Hepatocyte (in vitro differentiated cells): ENCODE data around the gene EBPL.

Experiments
- CTCF ChIP-seq: fragments of 200-600 bp; sonication (generic); IDR thresholded peaks from 2 replicates; pipeline ENCODE4 v1.5.1; 2016; ENCODE audit warnings: antibody characterized with exemption, mild to moderate bottlenecking; ENCODE audit not compliant: poor library complexity
- EZH2 ChIP-seq: fragments of 200-600 bp; sonication (generic); IDR thresholded peaks from 2 replicates; pipeline ENCODE4 v1.6.1; 2016; ENCODE audit warnings: antibody characterized with exemption, mild to moderate bottlenecking, borderline replicate concordance
- EZH2phosphoT487 ChIP-seq: fragments of 200-600 bp; sonication (generic); IDR thresholded peaks from one replicate; pipeline ENCODE4 v1.6.1; 2018; ENCODE audit warnings: antibody characterized with exemption, mild to moderate bottlenecking, low read depth, moderate library complexity; ENCODE audit not compliant: unreplicated experiment, severe bottlenecking

- TF ChIP-seq CTCF: no peak
- no peak for TF ChIP-seq EZH2
- no peak for TF ChIP-seq EZH2phosphoT487
Observed at GRCh38 chr13:49651570-49652354, 39.5 kb downstream of the EBPL start.
